Kidney (tissue), 14 donors: ENCODE data around the gene RTL1. TPM values are rescaled to one million over a fixed set of nuclear protein-coding genes. Genes with fewer than 3 reads are reported as not detected.
A peak's percentile ranks its signal among the peaks of the same experiment; 100 is the strongest.

Experiments
- DNase-seq, 5 donors: peaks; one replicate each; pipeline ENCODE4 v3.0.0-alpha.2; 2013 to 2020
- FAIRE-seq: peaks from 2 replicates; lab custom pipeline; 2012; peaks lifted over from hg19 to GRCh38; lab: Jason Lieb, UNC
- H3K27ac ChIP-seq, 2 donors: one replicate each; pipeline ENCODE4 v1.7.0; 2013; ENCODE audit warnings: low read depth in 2 of 2, low read length in 2 of 2, inconsistent platforms in 1 of 2
- H3K27me3 ChIP-seq: one replicate; pipeline ENCODE4 v1.7.1; 2013; ENCODE audit warnings: low read length, inconsistent platforms; ENCODE audit not compliant: control insufficient read depth, insufficient read depth
- H3K36me3 ChIP-seq, 3 donors: one replicate each; pipeline versions ENCODE4 v1.7.0 to v1.7.1; 2013; ENCODE audit warnings: low read length in 3 of 3, control low read depth in 1 of 3, inconsistent platforms in 1 of 3; ENCODE audit not compliant: insufficient read depth in 3 of 3, control insufficient read depth in 2 of 3
- H3K4me1 ChIP-seq, 3 donors: one replicate each; pipeline versions ENCODE4 v1.7.0 to v1.7.1; 2013; ENCODE audit warnings: low read length in 3 of 3, inconsistent platforms in 1 of 3, low read depth in 1 of 3; ENCODE audit not compliant: control insufficient read depth in 2 of 3, insufficient read depth in 2 of 3
- H3K4me3 ChIP-seq, 3 donors: one replicate each; pipeline versions ENCODE4 v1.7.0 to v1.8.1; 2013; ENCODE audit warnings: low read length in 3 of 3, control low read depth in 1 of 3, inconsistent platforms in 1 of 3
- H3K9ac ChIP-seq, 3 donors: one replicate each; pipeline versions ENCODE4 v1.7.0 to v1.7.1; 2013; ENCODE audit warnings: low read length in 3 of 3, control low read depth in 1 of 3, inconsistent platforms in 1 of 3
- H3K9me3 ChIP-seq, 3 donors: one replicate each; pipeline versions ENCODE4 v1.7.0 to v1.7.1; 2013; ENCODE audit warnings: low read length in 3 of 3, control low read depth in 1 of 3, inconsistent platforms in 1 of 3; ENCODE audit not compliant: control insufficient read depth in 2 of 3, insufficient read depth in 1 of 3
- CTCF ChIP-seq: IDR thresholded peaks from 3 replicates; pipeline ENCODE4 v1.5.1; 2012; ENCODE audit warnings: mild to moderate bottlenecking, moderate library complexity, borderline replicate concordance; ENCODE audit not compliant: insufficient read depth; ENCODE audit errors: extremely low read depth
- intact Hi-C: fragments of 100-400 bp; cut with DNase I; formaldehyde crosslinking; loops from one replicate; pipeline ENCODE4 v1.11.1; 2022
- polyA plus RNA-seq: library from polyadenylated mRNA; stranded (reverse); fragments of 350-450 nt; fragmentation: Illumina TruSeq; extraction: RNeasy Lipid Tissue Mini Kit (QIAGEN cat#74804); gene quantifications from one replicate; pipeline ENCODE4 v1.2.3, GENCODE V29; 2014; ENCODE audit warnings: low read depth, low replicate concordance; ENCODE audit not compliant: insufficient read depth
- total RNA-seq: library from RNA; stranded (reverse); fragmentation: NEBNext Ultra II Directional; extraction: Animal tissue kit (Norgen Biotek cat#: 25700); gene quantifications from one replicate; pipeline ENCODE4 v1.2.1, GENCODE V29; 2021
- donor health status: control.
- donor health status: control.
- donor health status: control.
- donor health status: control.
- donor health status: control.
- donor health status: DM: yes; HTN: yes; CAD: no.
- donor health status: Normal renal cell carcinoma (clear cell type).

The RTL1 gene
- total and polyA plus RNA-seq, 2 donors from 2014 or later, result not detected

- no peak for FAIRE-seq
- H3K9ac ChIP-seq, result no peak overlapping the region
- no peaks in the 10 kb centered on the region for H3K36me3 ChIP-seq
- H3K27me3 ChIP-seq, result no peaks in the 10 kb centered on the region
- no peaks in the 10 kb centered on the region for H3K4me1 ChIP-seq
- TF ChIP-seq CTCF, result no peak
- H3K9me3 ChIP-seq, result no peaks in the 10 kb centered on the region
- intact Hi-C loops, result no loop called here
- H3K4me3 ChIP-seq, result no peak overlapping the region
- no peak overlapping the region for H3K27ac ChIP-seq
- peak in 2 of 5 donors; percentile 0 to 1 for DNase-seq
These were observed 15.7 kb downstream of the RTL1 start for GRCh38 chr14:100887728-100888335.

GRCh38 chr14:100885617-100886016, 17.9 kb downstream of the RTL1 start:
- Histone ChIP-seq H3K4me1 (no peaks in the 10 kb centered on the region), H3K4me3 (no peak overlapping the region), H3K27me3 (no peaks in the 10 kb centered on the region), H3K36me3 (no peaks in the 10 kb centered on the region), H3K9me3 (peaks cover 0 to 3% (median 0%) of the 10 kb centered on the region in 3 donors), H3K9ac (no peak overlapping the region), H3K27ac (no peak overlapping the region)
- TF ChIP-seq CTCF, result no peak
- DNase-seq (no peak), FAIRE-seq (no peak)
- intact Hi-C loops, result no loop called here

GRCh38 chr14:100885196-100885595, 18.3 kb downstream of the RTL1 start:
- Histone ChIP-seq H3K27me3 (no peaks in the 10 kb centered on the region), H3K4me3 (no peak overlapping the region), H3K36me3 (no peaks in the 10 kb centered on the region), H3K9me3 (peaks cover 0 to 3% (median 0%) of the 10 kb centered on the region in 3 donors), H3K4me1 (no peaks in the 10 kb centered on the region), H3K27ac (no peak overlapping the region), H3K9ac (no peak overlapping the region)
- FAIRE-seq (no peak), DNase-seq (no peak)
- no peak for TF ChIP-seq CTCF
- intact Hi-C loops, result no loop called here

GRCh38 chr14:100884456-100884855, 19.1 kb downstream of the RTL1 start:
- Histone ChIP-seq H3K27ac (no peak overlapping the region), H3K9me3 (peaks cover 0 to 3% (median 0%) of the 10 kb centered on the region in 3 donors), H3K9ac (no peak overlapping the region), H3K27me3 (no peaks in the 10 kb centered on the region), H3K36me3 (no peaks in the 10 kb centered on the region), H3K4me1 (no peaks in the 10 kb centered on the region), H3K4me3 (no peak overlapping the region)
- FAIRE-seq, result no peak
- intact Hi-C loops, result no loop called here
- DNase-seq, result peak in 1 of 5 donors; percentile 37
- no peak for TF ChIP-seq CTCF
